ENCODE data around the gene L3MBTL3.

The L3MBTL3 gene

DNA sequence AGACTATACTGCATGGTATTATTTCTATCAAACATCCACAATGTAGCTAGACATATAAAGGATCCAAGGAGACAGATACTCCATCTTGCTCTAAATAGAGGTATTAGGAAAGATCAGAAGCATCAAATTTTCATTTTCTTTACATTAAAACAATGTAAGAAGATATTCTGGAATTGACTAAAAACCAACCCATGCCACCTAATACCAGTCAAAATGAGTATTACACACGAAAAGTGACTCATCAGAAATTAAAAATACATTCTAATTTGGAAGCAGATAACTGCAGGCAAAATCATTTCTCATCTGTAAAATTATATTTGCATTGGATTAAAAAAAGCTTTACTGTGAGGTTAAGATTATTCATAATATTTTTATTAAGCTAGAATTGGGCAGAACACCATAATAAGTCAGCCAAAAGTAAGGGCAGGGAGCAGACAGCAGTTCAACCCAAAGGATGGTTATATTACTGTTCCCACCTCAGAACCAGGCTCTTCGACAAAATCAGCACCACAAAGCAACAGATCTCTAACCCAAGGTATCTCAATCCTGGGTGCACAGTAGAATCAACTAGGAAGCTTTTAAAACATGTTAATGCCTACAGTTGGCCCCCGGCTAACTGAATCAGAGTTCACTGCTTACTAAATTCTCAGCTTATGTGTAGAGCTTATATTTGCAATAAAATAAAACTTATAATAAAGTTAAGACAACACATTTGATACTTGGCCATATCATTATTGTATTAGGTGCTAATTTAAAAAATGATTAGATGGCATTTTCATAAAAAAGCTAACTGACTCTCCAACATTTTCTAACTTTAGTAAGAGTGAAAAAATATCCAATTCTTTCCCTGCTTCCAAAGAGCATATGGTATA, 169.2 kb downstream of the L3MBTL3 start:
- no peak for ATAC-seq

DNA sequence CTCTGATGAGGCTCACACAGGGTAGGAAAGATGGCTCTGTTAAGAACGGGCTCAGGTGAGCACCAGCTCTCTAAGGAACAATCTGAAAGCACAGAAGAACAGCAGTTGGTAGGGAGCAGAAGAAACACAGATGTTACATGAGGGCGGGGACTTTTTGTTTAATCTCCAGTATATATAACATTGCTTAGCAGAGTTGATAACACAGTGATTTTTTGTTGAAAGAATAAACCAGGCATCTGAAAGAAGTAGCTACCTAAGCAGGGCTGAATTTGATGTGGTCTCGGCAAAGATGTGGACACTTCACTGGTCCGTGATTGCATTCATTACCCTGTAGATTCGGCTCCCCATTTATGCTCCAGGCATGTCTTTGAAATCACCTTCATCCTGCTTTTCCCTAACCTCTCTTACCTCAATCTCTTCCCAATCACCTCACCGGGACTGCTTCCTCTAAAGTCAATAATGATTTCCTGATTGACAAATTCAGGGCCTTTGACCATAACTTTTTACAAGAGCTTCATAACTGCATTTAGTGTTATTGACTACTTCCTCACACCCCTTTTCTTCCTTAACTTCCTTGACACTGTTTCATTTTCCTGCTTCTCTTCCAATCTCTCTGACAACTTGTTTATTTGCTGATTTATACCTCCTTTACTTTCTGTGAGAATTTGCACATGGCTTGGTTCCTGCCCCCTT, 170.0 kb downstream of the L3MBTL3 start:
- TF ChIP-seq ARNTL (CRISPR knock-in tag; IDR thresholded peaks at IDR 0.05; ENCODE audit: borderline replicate concordance, low read depth) (no peak), GLIS3 (CRISPR knock-in tag; IDR thresholded peaks at IDR 0.05) (no peak), OSR1 (CRISPR knock-in tag; IDR thresholded peaks at IDR 0.05) (no peak), SNAI2 (CRISPR knock-in tag; IDR thresholded peaks at IDR 0.05) (no peak), BACH2 (CRISPR knock-in tag; IDR thresholded peaks at IDR 0.05; ENCODE audit: borderline replicate concordance) (no peak), ISL1 (CRISPR knock-in tag; IDR thresholded peaks at IDR 0.05) (no peak), ZC3H10 (CRISPR knock-in tag; IDR thresholded peaks at IDR 0.05) (no peak), CSDC2 (CRISPR knock-in tag; IDR thresholded peaks at IDR 0.05) (no peak), ZNF70 (CRISPR knock-in tag; IDR thresholded peaks at IDR 0.05) (no peak), ZNF8 (CRISPR knock-in tag; IDR thresholded peaks at IDR 0.05) (no peak), PPARA (CRISPR knock-in tag; IDR thresholded peaks at IDR 0.05; ENCODE audit: borderline replicate concordance) (no peak)
- TF ChIP-seq, protein P1, sequence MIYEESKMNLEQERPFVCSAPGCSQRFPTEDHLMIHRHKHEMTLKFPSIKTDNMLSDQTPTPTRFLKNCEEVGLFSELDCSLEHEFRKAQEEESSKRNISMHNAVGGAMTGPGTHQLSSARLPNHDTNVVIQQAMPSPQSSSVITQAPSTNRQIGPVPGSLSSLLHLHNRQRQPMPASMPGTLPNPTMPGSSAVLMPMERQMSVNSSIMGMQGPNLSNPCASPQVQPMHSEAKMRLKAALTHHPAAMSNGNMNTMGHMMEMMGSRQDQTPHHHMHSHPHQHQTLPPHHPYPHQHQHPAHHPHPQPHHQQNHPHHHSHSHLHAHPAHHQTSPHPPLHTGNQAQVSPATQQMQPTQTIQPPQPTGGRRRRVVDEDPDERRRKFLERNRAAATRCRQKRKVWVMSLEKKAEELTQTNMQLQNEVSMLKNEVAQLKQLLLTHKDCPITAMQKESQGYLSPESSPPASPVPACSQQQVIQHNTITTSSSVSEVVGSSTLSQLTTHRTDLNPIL (CRISPR knock-in tag; IDR thresholded peaks at IDR 0.05; ENCODE audit: low read depth), result no peak
- TF ChIP-seq, protein P2, sequence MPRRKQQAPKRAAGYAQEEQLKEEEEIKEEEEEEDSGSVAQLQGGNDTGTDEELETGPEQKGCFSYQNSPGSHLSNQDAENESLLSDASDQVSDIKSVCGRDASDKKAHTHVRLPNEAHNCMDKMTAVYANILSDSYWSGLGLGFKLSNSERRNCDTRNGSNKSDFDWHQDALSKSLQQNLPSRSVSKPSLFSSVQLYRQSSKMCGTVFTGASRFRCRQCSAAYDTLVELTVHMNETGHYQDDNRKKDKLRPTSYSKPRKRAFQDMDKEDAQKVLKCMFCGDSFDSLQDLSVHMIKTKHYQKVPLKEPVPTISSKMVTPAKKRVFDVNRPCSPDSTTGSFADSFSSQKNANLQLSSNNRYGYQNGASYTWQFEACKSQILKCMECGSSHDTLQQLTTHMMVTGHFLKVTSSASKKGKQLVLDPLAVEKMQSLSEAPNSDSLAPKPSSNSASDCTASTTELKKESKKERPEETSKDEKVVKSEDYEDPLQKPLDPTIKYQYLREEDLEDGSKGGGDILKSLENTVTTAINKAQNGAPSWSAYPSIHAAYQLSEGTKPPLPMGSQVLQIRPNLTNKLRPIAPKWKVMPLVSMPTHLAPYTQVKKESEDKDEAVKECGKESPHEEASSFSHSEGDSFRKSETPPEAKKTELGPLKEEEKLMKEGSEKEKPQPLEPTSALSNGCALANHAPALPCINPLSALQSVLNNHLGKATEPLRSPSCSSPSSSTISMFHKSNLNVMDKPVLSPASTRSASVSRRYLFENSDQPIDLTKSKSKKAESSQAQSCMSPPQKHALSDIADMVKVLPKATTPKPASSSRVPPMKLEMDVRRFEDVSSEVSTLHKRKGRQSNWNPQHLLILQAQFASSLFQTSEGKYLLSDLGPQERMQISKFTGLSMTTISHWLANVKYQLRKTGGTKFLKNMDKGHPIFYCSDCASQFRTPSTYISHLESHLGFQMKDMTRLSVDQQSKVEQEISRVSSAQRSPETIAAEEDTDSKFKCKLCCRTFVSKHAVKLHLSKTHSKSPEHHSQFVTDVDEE (CRISPR knock-in tag; IDR thresholded peaks at IDR 0.05), result no peak
- TF ChIP-seq, protein P3, sequence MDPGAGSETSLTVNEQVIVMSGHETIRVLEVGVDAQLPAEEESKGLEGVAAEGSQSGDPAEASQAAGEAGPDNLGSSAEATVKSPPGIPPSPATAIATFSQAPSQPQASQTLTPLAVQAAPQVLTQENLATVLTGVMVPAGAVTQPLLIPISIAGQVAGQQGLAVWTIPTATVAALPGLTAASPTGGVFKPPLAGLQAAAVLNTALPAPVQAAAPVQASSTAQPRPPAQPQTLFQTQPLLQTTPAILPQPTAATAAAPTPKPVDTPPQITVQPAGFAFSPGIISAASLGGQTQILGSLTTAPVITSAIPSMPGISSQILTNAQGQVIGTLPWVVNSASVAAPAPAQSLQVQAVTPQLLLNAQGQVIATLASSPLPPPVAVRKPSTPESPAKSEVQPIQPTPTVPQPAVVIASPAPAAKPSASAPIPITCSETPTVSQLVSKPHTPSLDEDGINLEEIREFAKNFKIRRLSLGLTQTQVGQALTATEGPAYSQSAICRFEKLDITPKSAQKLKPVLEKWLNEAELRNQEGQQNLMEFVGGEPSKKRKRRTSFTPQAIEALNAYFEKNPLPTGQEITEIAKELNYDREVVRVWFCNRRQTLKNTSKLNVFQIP (CRISPR knock-in tag; IDR thresholded peaks at IDR 0.05; ENCODE audit: borderline replicate concordance, low read depth), result no peak
- TF ChIP-seq, protein P4, sequence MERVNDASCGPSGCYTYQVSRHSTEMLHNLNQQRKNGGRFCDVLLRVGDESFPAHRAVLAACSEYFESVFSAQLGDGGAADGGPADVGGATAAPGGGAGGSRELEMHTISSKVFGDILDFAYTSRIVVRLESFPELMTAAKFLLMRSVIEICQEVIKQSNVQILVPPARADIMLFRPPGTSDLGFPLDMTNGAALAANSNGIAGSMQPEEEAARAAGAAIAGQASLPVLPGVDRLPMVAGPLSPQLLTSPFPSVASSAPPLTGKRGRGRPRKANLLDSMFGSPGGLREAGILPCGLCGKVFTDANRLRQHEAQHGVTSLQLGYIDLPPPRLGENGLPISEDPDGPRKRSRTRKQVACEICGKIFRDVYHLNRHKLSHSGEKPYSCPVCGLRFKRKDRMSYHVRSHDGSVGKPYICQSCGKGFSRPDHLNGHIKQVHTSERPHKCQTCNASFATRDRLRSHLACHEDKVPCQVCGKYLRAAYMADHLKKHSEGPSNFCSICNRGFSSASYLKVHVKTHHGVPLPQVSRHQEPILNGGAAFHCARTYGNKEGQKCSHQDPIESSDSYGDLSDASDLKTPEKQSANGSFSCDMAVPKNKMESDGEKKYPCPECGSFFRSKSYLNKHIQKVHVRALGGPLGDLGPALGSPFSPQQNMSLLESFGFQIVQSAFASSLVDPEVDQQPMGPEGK (CRISPR knock-in tag; IDR thresholded peaks at IDR 0.05; ENCODE audit: borderline replicate concordance), result no peak
- ATAC-seq, result no peak

More for the DNA sequence above, 169.2 kb downstream of the L3MBTL3 start:
- TF ChIP-seq ZNF565 (CRISPR knock-in tag; conservative IDR thresholded peaks at IDR 0.05; ENCODE audit: low read depth), result no peak
- TF ChIP-seq OSR1 (CRISPR knock-in tag; IDR thresholded peaks at IDR 0.05), result no peak
- no peak for TF ChIP-seq ZFP3 (CRISPR knock-in tag; IDR thresholded peaks at IDR 0.05)
- TF ChIP-seq, protein P2 (CRISPR knock-in tag; IDR thresholded peaks at IDR 0.05), result no peak
- TF ChIP-seq, protein P1 (CRISPR knock-in tag; IDR thresholded peaks at IDR 0.05; ENCODE audit: low read depth), result no peak
- no peak for TF ChIP-seq ZFP30 (CRISPR knock-in tag; IDR thresholded peaks at IDR 0.05)
- no peak for TF ChIP-seq TCF4 (CRISPR knock-in tag; IDR thresholded peaks at IDR 0.05; ENCODE audit: borderline replicate concordance)
- TF ChIP-seq ZC3H10 (CRISPR knock-in tag; IDR thresholded peaks at IDR 0.05), result no peak
- TF ChIP-seq ZNF70 (CRISPR knock-in tag; IDR thresholded peaks at IDR 0.05), result no peak
- TF ChIP-seq CSDC2 (CRISPR knock-in tag; IDR thresholded peaks at IDR 0.05), result no peak
- TF ChIP-seq GLIS3 (CRISPR knock-in tag; IDR thresholded peaks at IDR 0.05), result no peak
